ENCODE data around the gene CFAP410. TPM values are rescaled to one million over a fixed set of nuclear protein-coding genes. Genes with fewer than 3 reads are reported as not detected.

The CFAP410 gene
- total and polyA plus RNA-seq, 2 of the 4 experiments (the other 2 are of a cell fraction) = 3.8 to 10.3 TPM

DNA sequence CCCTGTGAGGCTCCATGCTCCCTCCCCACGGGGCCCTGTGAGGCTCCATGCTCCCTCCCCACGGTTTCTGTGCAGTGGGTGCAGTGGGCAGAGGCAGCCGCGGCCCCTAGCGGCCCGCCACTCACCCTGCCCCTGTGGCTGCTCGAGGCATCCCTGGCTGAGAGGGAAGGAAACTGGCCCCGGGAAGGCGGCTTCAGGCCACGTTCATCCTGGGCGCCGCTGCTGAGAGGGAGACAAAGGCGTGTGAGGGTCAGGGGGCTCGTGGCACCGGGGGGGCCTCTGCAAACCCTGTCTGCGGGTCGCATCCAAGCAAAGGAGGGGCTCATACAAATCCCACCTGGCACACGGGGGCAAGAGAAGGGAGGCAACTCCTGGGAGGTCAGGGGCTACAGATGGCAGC, 8.5 kb downstream of the CFAP410 start:
- H3K36me3 ChIP-seq (ENCODE audit: control insufficient read depth, insufficient read depth, low read length) = peaks cover 20% of the 10 kb centered on the region
- H3K27me3 ChIP-seq (ENCODE audit: control insufficient read depth, insufficient read depth, low read length) = no peaks in the 10 kb centered on the region
- H4K91ac ChIP-seq (ENCODE audit: insufficient read depth, low read depth, low read length) = no peak overlapping the region
- BruUV-seq (replicated peaks) = no TSS peak
- H3K9me1 ChIP-seq (ENCODE audit: insufficient read depth, low read length) = no peaks in the 10 kb centered on the region
- CTCF ChIA-PET = no interaction called here
- H2AK5ac ChIP-seq (ENCODE audit: low read depth, low read length) = no peak overlapping the region
- no peak overlapping the region for H3K23ac ChIP-seq (ENCODE audit: low read depth, low read length)
- no peak overlapping the region for H3K18ac ChIP-seq (ENCODE audit: low read depth, low read length)
- no peak overlapping the region for H4K8ac ChIP-seq (ENCODE audit: low read depth in 2 of 2, low read length in 2 of 2)
- H3K14ac ChIP-seq (replicated peaks; ENCODE audit: low read depth, low read length) = no peak overlapping the region
- POLR2A ChIA-PET (ENCODE audit: unreplicated experiment) = no interaction called here
- in situ Hi-C loops (cut with MboI; ENCODE audit: low sequenced_read_pairs) (no loop called here), intact Hi-C loops (cut with micrococcal nuclease) (loop anchor here (10.0 kb wide), 1 partner anchor 154 kb away; no protein-coding TSS in a partner anchor), dilution Hi-C loops (cut with HindIII; ENCODE audit: low sequenced_read_pairs, unreplicated experiment) (no loop called here)
- no peak overlapping the region for H3K9ac ChIP-seq (ENCODE audit: low read depth, low read length)
- H2BK120ac ChIP-seq (ENCODE audit: low read depth, low read length) = no peak overlapping the region
- H3K9me3 ChIP-seq (ENCODE audit: control insufficient read depth, insufficient read depth, low read length) = no peaks in the 10 kb centered on the region
- H3K4me1 ChIP-seq (ENCODE audit: control insufficient read depth, insufficient read depth, low read length) = no peaks in the 10 kb centered on the region
- DNase-seq = no peak
- H3K79me1 ChIP-seq (ENCODE audit: low read depth in 1 of 2, low read length in 2 of 2) = no peaks in the 10 kb centered on the region
- no peak overlapping the region for H3K4me2 ChIP-seq (ENCODE audit: low read depth, low read length)
- no peak overlapping the region for H3K4ac ChIP-seq (ENCODE audit: low read depth, low read length)
- ATAC-seq (ENCODE audit: low read depth) = no peak
- peak overlapping the region; percentile 55 for H2AK9ac ChIP-seq (replicated peaks; ENCODE audit: low read depth, low read length, poor library complexity)
- H3K4me3 ChIP-seq (ENCODE audit: insufficient read depth, low read depth, low read length) = no peak overlapping the region
- TF ChIP-seq MXI1 (IDR thresholded peaks at IDR 0.05; ENCODE audit: borderline replicate concordance, low read depth, low read length) (no peak), CEBPB (IDR thresholded peaks at IDR 0.05; ENCODE audit: low read depth, low read length) (no peak), RCOR1 (IDR thresholded peaks at IDR 0.05; ENCODE audit: insufficient replicate concordance, low read length) (no peak), RFX5 (IDR thresholded peaks at IDR 0.05; ENCODE audit: low read depth, low read length) (no peak), SMC3 (IDR thresholded peaks at IDR 0.05; ENCODE audit: low read depth, low read length) (no peak), RAD21 (IDR thresholded peaks at IDR 0.05; ENCODE audit: low read length) (no peak), CHD1 (IDR thresholded peaks at IDR 0.05; ENCODE audit: low read depth, low read length) (no peak), POLR2A (IDR thresholded peaks at IDR 0.05; ENCODE audit: low read depth, low read length) (no peak), MAFK (IDR thresholded peaks at IDR 0.05; ENCODE audit: low read depth, low read length) (no peak), MAZ (IDR thresholded peaks at IDR 0.05; ENCODE audit: borderline replicate concordance, low read depth, low read length) (no peak), BHLHE40 (IDR thresholded peaks at IDR 0.05; ENCODE audit: low read depth, low read length) (no peak), NFE2L2 (IDR thresholded peaks at IDR 0.05; ENCODE audit: low read depth, low read length) (no peak)
- TF ChIP-seq, protein P1, sequence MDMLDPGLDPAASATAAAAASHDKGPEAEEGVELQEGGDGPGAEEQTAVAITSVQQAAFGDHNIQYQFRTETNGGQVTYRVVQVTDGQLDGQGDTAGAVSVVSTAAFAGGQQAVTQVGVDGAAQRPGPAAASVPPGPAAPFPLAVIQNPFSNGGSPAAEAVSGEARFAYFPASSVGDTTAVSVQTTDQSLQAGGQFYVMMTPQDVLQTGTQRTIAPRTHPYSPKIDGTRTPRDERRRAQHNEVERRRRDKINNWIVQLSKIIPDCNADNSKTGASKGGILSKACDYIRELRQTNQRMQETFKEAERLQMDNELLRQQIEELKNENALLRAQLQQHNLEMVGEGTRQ (IDR thresholded peaks at IDR 0.05; ENCODE audit: low read depth, low read length) = no peak
- TF ChIP-seq, protein P2, sequence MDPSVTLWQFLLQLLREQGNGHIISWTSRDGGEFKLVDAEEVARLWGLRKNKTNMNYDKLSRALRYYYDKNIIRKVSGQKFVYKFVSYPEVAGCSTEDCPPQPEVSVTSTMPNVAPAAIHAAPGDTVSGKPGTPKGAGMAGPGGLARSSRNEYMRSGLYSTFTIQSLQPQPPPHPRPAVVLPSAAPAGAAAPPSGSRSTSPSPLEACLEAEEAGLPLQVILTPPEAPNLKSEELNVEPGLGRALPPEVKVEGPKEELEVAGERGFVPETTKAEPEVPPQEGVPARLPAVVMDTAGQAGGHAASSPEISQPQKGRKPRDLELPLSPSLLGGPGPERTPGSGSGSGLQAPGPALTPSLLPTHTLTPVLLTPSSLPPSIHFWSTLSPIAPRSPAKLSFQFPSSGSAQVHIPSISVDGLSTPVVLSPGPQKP (IDR thresholded peaks at IDR 0.05; ENCODE audit: borderline replicate concordance, low read depth, low read length) = no peak
- TF ChIP-seq, protein P3, sequence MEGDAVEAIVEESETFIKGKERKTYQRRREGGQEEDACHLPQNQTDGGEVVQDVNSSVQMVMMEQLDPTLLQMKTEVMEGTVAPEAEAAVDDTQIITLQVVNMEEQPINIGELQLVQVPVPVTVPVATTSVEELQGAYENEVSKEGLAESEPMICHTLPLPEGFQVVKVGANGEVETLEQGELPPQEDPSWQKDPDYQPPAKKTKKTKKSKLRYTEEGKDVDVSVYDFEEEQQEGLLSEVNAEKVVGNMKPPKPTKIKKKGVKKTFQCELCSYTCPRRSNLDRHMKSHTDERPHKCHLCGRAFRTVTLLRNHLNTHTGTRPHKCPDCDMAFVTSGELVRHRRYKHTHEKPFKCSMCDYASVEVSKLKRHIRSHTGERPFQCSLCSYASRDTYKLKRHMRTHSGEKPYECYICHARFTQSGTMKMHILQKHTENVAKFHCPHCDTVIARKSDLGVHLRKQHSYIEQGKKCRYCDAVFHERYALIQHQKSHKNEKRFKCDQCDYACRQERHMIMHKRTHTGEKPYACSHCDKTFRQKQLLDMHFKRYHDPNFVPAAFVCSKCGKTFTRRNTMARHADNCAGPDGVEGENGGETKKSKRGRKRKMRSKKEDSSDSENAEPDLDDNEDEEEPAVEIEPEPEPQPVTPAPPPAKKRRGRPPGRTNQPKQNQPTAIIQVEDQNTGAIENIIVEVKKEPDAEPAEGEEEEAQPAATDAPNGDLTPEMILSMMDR (conservative IDR thresholded peaks at IDR 0.05; ENCODE audit: low read depth, low read length) = no peak
- H2BK5ac ChIP-seq (ENCODE audit: low read depth, low read length, poor library complexity, severe bottlenecking) = no peak overlapping the region
- no peak overlapping the region for H2BK20ac ChIP-seq (ENCODE audit: low read depth, low read length)
- H2AFZ ChIP-seq (replicated peaks; ENCODE audit: low read length, poor library complexity) = no peak overlapping the region
- no peak overlapping the region for H2BK15ac ChIP-seq (ENCODE audit: low read depth, low read length)
- WGBS, 2 experiments (ENCODE audit: extremely low coverage in 2 of 2, insufficient read length in 1 of 2) = 89% methylated on average over 13 of the region's 18 CpGs; no CpG with 5 or more reads in 1 of the 2 experiments
- H3K27ac ChIP-seq (ENCODE audit: insufficient read depth, low read length) = no peak overlapping the region
- H4K5ac ChIP-seq (ENCODE audit: low read depth, low read length) = no peak overlapping the region
- H4K20me1 ChIP-seq (ENCODE audit: insufficient read depth, low read length) = peaks cover 11% of the 10 kb centered on the region
- H3K56ac ChIP-seq (ENCODE audit: extremely low read depth, insufficient read depth, low read length) = no peak overlapping the region
